Ishikawa (cell line): ENCODE data around the gene ARMH3.

ENCODE experiments used
- CEBPB ChIP-seq: IDR thresholded peaks from 2 replicates; pipeline ENCODE4 v1.6.1; 2012
- CREB1 ChIP-seq: IDR thresholded peaks from 2 replicates; pipeline ENCODE4 v1.6.1; 2012; ENCODE audit warnings: low read depth
- EGR1 ChIP-seq: IDR thresholded peaks from 2 replicates; pipeline ENCODE4 v1.6.1; 2012
- EP300 ChIP-seq: IDR thresholded peaks from 2 replicates; pipeline ENCODE4 v1.6.1; 2012; ENCODE audit warnings: borderline replicate concordance
- FOXM1 ChIP-seq: IDR thresholded peaks from 2 replicates; pipeline ENCODE4 v1.6.1; 2012; ENCODE audit warnings: low read depth, borderline replicate concordance
- NFIC ChIP-seq: IDR thresholded peaks from 2 replicates; pipeline ENCODE4 v1.6.1; 2012
- RAD21 ChIP-seq: IDR thresholded peaks from 2 replicates; pipeline ENCODE4 v1.6.1; 2012; ENCODE audit warnings: low read depth
- TAF1 ChIP-seq: IDR thresholded peaks from 2 replicates; pipeline ENCODE4 v1.6.1; 2012; ENCODE audit warnings: low read depth, mild to moderate bottlenecking
- TCF12 ChIP-seq: IDR thresholded peaks from 2 replicates; pipeline ENCODE4 v1.6.1; 2012; ENCODE audit warnings: low read depth
- TEAD4 ChIP-seq: IDR thresholded peaks from 2 replicates; pipeline ENCODE4 v1.6.1; 2012
- YY1 ChIP-seq: IDR thresholded peaks from 2 replicates; pipeline ENCODE4 v1.6.1; 2012; ENCODE audit warnings: low read depth
- ZBTB7A ChIP-seq: IDR thresholded peaks from 2 replicates; pipeline ENCODE4 v1.6.1; 2012; ENCODE audit warnings: low read depth
- TF ChIP-seq, protein P1 (sequence below): IDR thresholded peaks from 2 replicates; pipeline ENCODE4 v1.6.1; 2012
- TF ChIP-seq, protein P2 (sequence below): IDR thresholded peaks from 2 replicates; pipeline ENCODE4 v1.6.1; 2012; ENCODE audit warnings: low read depth, mild to moderate bottlenecking
- TF ChIP-seq, protein P3 (sequence below): IDR thresholded peaks from 2 replicates; pipeline ENCODE4 v1.6.1; 2012

ARMH3 gene

DNA sequence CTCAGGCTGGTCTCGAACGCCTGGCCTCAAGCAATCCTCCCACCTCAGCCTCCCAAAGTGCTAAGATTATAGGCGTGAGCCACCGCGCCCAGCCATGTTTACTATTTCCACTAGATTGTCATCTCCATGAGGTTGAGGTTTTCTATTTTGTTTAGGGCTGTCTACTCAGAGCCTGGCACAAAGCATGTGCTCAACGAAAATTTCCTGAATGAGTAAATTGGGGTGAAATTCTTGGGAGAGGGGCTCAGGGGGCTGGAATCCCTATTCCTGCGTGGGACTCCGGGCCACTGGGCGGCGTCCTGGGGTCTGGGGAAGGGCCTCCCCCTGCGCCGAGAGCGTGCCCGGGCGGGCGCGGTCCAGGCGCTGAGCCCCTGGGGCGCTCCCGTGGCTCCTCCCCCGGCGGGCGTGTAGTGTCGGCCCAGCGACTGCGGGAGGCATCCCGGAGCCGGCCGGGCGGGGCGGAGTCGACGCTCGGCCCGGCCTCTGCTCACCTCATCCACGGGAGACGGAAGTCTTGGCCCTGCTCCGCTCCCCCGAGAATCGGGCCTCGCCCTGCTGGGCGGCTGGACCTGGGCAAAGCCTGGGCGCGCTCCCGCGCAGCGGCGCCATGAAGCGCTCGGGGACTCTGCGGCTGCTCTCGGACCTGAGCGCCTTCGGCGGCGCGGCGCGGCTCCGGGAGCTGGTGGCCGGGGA lies 9.0 kb upstream of the ARMH3 start, which contains the start of gene HPS6:
Gene HPS6, plus strand, starts transcription at position 482 of the 693 bp plus-strand sequence. Its CDS starts 126 bp downstream, at position 608.
- TF ChIP-seq CREB1 (peak; percentile 89), NFIC (0 out of 2 replicates have a peak, but pooled peaks have one; percentile 12), ZBTB7A (peak; percentile 99), TEAD4 (peak; percentile 28; the same call in 1 of the 2 replicates), TAF1 (peak; percentile 92), RAD21 (no peak), TCF12 (peak; percentile 41), CEBPB (no peak), EP300 (peak; percentile 40; the same call in 1 of the 2 replicates), YY1 (peak; percentile 81), FOXM1 (no peak), EGR1 (no peak; the same call in 1 of the 2 replicates)
- TF ChIP-seq, protein P1, sequence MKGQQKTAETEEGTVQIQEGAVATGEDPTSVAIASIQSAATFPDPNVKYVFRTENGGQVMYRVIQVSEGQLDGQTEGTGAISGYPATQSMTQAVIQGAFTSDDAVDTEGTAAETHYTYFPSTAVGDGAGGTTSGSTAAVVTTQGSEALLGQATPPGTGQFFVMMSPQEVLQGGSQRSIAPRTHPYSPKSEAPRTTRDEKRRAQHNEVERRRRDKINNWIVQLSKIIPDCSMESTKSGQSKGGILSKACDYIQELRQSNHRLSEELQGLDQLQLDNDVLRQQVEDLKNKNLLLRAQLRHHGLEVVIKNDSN, result no peak
- TF ChIP-seq, protein P2, sequence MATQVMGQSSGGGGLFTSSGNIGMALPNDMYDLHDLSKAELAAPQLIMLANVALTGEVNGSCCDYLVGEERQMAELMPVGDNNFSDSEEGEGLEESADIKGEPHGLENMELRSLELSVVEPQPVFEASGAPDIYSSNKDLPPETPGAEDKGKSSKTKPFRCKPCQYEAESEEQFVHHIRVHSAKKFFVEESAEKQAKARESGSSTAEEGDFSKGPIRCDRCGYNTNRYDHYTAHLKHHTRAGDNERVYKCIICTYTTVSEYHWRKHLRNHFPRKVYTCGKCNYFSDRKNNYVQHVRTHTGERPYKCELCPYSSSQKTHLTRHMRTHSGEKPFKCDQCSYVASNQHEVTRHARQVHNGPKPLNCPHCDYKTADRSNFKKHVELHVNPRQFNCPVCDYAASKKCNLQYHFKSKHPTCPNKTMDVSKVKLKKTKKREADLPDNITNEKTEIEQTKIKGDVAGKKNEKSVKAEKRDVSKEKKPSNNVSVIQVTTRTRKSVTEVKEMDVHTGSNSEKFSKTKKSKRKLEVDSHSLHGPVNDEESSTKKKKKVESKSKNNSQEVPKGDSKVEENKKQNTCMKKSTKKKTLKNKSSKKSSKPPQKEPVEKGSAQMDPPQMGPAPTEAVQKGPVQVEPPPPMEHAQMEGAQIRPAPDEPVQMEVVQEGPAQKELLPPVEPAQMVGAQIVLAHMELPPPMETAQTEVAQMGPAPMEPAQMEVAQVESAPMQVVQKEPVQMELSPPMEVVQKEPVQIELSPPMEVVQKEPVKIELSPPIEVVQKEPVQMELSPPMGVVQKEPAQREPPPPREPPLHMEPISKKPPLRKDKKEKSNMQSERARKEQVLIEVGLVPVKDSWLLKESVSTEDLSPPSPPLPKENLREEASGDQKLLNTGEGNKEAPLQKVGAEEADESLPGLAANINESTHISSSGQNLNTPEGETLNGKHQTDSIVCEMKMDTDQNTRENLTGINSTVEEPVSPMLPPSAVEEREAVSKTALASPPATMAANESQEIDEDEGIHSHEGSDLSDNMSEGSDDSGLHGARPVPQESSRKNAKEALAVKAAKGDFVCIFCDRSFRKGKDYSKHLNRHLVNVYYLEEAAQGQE, result no peak
- TF ChIP-seq, protein P3, sequence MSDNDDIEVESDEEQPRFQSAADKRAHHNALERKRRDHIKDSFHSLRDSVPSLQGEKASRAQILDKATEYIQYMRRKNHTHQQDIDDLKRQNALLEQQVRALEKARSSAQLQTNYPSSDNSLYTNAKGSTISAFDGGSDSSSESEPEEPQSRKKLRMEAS, result peak; percentile 78

DNA sequence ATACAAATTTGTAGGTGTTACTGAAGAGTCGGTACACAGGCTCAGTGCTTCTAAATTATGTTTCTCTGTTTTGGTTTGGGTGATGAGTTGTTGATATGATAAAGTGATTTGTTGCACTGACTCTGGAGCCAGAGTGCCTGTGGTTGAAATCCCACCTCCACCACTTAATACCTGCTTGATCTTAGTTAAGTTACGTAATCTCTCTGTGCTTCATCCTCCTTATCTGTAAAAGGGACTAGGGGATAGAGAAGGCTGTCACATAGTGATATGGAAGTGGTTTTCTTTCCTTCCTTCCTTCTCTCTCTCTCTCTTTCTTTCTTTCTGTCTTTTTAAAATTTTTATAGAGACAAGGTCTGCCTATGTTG lies 8.5 kb upstream of the ARMH3 start:
- TF ChIP-seq, protein P2, result no peak
- TF ChIP-seq YY1 (no peak), FOXM1 (no peak), RAD21 (no peak), EP300 (no peak), NFIC (no peak), TAF1 (no peak), ZBTB7A (no peak), TEAD4 (no peak)
- TF ChIP-seq, protein P3, result no peak

DNA sequence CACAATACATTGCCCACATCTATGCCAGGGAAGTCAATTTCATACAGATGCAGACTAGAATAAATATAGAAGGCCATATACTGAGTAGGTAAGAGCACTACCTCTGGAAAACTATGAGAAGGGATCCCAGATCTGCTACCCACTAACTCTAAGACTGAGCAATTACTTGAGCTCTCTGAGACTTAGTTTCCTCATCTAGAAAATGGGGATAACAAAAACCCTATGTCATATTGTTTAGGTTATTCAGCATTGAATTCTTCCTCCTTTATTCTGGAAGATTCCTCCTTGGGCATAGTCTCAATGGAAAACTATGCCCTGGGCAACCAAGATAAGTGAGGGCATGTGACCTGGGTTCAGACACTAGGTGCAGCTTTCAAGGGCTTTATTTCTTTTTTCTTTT lies 4.0 kb upstream of the ARMH3 start:
- TF ChIP-seq NFIC, result no peak
- TF ChIP-seq EGR1, result no peak
- no peak for TF ChIP-seq TAF1
- no peak for TF ChIP-seq TEAD4
- no peak for TF ChIP-seq TCF12
- TF ChIP-seq, protein P1, result no peak

DNA sequence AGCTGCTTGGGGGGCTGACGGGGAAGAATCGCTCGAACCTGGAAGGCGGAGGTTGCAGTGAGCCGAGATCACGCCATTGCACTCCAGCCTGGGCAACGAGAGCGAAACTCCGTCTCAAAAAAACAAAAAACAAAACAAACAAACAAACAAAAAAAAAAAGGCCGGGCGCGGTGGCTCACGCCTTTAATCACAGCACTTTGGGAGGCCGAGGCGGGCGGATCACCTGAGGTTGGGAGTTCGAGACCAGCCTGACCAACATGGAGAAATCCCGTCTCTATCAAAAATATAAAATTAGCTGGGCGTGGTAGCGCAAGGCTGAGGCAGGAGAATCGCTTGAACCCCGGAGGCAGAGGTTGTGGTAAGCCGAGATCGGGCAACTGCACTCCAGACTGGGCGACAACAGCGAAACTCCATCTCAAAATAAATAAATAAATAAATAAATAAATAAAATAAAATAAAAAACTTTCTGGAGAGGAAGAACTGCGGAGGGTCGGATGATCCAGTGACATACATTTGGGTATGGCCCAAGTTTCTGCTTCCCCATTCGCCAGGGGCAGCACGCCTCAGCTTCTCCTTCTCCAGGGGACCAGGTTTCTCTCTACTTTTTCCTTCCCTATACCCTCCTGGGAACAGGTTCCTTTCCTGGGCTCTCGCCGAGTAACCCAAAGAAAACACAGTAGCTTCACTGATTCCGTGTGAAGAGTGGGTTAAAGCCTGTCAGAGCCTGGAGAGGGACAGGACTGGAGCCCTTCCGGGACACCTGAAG lies 909 bp downstream of the ARMH3 start:
- 0 out of 2 replicates have a peak, but pooled peaks have one; percentile 10 for TF ChIP-seq EGR1

DNA sequence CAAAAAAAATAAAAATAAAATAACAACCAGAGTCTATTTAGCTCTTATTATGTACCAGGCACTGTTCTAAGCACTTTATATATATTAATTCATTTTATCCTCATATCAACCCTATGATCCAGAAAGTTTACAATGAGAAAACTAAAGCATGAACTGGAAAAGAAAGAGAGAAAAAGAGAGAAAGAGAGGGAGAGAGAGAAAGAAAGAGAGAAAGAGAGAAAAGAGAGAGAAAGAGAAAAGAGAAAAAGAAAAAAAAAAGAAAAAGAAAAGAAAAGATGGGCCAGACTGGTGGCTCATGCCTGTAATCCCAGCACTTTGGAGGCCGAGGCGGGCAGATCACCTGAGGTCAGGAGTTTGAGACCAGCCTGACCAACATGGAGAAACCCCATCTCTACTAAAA lies 9.9 kb downstream of the ARMH3 start:
- no peak for TF ChIP-seq NFIC
- TF ChIP-seq RAD21, result no peak
- no peak for TF ChIP-seq TCF12
- TF ChIP-seq TEAD4, result no peak
- no peak for TF ChIP-seq CREB1
- TF ChIP-seq YY1, result no peak

DNA sequence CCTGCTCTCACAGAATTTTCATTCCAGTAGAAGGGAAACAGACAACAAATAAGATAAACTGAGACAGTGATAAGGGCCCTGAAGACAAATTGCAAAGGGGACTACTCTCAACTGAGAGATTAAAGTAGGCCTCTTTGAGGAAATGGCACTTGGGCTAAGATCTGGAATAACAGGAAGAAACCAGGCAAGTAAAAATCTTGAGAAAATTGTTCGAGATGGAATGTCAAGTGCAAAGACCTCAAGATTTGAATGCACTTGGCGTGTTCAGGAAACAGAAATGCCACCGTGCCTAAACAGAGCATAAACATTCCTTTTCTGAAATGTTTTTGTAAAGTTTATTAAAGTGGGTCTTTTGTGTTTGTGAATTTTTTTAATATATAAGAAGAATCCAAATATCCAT lies 10.7 kb downstream of the ARMH3 start:
- TF ChIP-seq CEBPB, result no peak
